Measurements from ENCODE around the gene GRIK4.

The GRIK4 gene

DNA sequence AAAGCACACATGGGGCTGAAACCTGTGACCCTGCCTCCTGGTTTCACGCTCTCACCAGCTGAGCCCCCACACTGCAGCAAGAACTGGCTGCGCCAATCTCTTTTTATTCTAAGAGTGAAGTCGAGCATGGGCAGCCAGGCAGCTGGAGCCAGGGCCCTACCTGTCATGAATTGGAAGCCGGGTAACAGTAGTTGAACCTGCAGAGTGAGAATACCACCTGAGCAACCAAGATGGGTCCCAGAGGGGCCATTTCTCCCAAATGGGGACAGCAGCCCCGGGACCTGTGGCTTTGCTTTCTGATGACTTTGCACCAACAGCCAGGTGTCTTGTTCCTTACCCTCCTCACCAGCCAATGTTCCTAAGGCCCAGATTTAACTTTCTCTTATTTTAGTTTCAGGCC lies 178.9 kb downstream of the GRIK4 start:
- TF ChIP-seq, protein P1, sequence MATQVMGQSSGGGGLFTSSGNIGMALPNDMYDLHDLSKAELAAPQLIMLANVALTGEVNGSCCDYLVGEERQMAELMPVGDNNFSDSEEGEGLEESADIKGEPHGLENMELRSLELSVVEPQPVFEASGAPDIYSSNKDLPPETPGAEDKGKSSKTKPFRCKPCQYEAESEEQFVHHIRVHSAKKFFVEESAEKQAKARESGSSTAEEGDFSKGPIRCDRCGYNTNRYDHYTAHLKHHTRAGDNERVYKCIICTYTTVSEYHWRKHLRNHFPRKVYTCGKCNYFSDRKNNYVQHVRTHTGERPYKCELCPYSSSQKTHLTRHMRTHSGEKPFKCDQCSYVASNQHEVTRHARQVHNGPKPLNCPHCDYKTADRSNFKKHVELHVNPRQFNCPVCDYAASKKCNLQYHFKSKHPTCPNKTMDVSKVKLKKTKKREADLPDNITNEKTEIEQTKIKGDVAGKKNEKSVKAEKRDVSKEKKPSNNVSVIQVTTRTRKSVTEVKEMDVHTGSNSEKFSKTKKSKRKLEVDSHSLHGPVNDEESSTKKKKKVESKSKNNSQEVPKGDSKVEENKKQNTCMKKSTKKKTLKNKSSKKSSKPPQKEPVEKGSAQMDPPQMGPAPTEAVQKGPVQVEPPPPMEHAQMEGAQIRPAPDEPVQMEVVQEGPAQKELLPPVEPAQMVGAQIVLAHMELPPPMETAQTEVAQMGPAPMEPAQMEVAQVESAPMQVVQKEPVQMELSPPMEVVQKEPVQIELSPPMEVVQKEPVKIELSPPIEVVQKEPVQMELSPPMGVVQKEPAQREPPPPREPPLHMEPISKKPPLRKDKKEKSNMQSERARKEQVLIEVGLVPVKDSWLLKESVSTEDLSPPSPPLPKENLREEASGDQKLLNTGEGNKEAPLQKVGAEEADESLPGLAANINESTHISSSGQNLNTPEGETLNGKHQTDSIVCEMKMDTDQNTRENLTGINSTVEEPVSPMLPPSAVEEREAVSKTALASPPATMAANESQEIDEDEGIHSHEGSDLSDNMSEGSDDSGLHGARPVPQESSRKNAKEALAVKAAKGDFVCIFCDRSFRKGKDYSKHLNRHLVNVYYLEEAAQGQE (IDR thresholded peaks at IDR 0.05; ENCODE audit: insufficient replicate concordance, low read depth), result no peak
- TF ChIP-seq GABPA (IDR thresholded peaks at IDR 0.05; ENCODE audit: low read depth), result no peak
- TF ChIP-seq SPI1 (IDR thresholded peaks at IDR 0.05; ENCODE audit: borderline replicate concordance, low read depth), result no peak
- TF ChIP-seq, protein P2, sequence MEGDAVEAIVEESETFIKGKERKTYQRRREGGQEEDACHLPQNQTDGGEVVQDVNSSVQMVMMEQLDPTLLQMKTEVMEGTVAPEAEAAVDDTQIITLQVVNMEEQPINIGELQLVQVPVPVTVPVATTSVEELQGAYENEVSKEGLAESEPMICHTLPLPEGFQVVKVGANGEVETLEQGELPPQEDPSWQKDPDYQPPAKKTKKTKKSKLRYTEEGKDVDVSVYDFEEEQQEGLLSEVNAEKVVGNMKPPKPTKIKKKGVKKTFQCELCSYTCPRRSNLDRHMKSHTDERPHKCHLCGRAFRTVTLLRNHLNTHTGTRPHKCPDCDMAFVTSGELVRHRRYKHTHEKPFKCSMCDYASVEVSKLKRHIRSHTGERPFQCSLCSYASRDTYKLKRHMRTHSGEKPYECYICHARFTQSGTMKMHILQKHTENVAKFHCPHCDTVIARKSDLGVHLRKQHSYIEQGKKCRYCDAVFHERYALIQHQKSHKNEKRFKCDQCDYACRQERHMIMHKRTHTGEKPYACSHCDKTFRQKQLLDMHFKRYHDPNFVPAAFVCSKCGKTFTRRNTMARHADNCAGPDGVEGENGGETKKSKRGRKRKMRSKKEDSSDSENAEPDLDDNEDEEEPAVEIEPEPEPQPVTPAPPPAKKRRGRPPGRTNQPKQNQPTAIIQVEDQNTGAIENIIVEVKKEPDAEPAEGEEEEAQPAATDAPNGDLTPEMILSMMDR (IDR thresholded peaks at IDR 0.05; ENCODE audit: insufficient read depth, low read length), result no peak

DNA sequence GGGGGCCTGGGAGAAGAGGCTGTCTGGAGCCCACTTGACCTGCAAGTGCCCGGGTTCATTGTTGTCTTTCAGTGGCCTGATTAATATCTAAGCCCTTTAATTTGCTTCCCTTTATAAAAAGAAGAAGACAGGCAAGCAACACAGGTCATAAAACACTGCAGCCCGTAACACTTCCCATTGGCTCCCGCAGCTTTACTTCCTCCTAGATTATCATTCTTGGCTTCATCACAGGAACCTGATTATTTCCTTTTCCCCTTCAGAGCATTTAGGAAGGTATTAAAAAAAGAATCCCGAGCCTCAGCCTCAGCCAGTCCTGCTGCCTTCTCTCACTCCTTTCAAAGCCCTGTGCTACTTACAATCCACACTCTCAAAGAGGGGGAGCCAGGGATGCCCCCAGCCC lies 183.2 kb downstream of the GRIK4 start:
- TF ChIP-seq, protein P1 (IDR thresholded peaks at IDR 0.05; ENCODE audit: insufficient replicate concordance, low read depth), result no peak
- TF ChIP-seq, protein P2 (IDR thresholded peaks at IDR 0.05; ENCODE audit: insufficient read depth, low read length), result no peak
- TF ChIP-seq SPI1 (IDR thresholded peaks at IDR 0.05; ENCODE audit: borderline replicate concordance, low read depth) (no peak), POLR2AphosphoS5 (IDR thresholded peaks at IDR 0.05; ENCODE audit: low read depth) (no peak), GABPA (IDR thresholded peaks at IDR 0.05; ENCODE audit: low read depth) (no peak)
- H3K27ac ChIP-seq (replicated peaks), result no peak overlapping the region
- DNase-seq (ENCODE audit: low read depth in 1 of 2, low spot score in 1 of 2), result no peak
- no peak overlapping the region for H3K4me3 ChIP-seq (replicated peaks; ENCODE audit: insufficient read depth, low read length)
- peaks cover under 1% of the 10 kb centered on the region for H3K27me3 ChIP-seq (ENCODE audit: insufficient read depth, poor library complexity, severe bottlenecking)

More for the DNA sequence above, 178.9 kb downstream of the GRIK4 start:
- H3K4me3 ChIP-seq (replicated peaks; ENCODE audit: insufficient read depth, low read length), result no peak overlapping the region
- no peak for DNase-seq (ENCODE audit: low read depth in 1 of 2, low spot score in 1 of 2)
- no peak overlapping the region for H3K27ac ChIP-seq (replicated peaks)
- peaks cover 3% of the 10 kb centered on the region for H3K27me3 ChIP-seq (ENCODE audit: insufficient read depth, poor library complexity, severe bottlenecking)

DNA sequence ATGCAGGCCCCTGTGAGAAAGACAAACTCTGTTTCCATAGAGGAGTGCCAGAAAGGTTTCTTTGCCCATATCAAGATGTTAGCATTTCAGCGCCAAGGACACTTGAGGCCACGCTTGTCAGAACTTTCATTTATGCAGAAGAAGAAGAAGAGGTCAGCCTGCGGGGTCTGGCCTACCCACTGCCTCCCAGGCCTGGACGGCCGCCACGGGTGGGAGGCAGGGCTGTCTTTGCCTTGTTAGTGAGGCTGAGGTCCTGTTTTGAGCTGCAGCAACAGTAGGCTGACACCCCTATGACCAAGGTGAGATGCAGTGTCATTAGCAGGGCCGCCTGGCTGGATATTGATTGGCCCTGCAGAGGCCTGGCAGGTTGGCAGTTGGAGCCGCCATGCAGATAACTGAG lies 183.9 kb downstream of the GRIK4 start:
- no peak overlapping the region for H3K4me3 ChIP-seq (replicated peaks; ENCODE audit: insufficient read depth, low read length)
- no peak overlapping the region for H3K27ac ChIP-seq (replicated peaks)
- H3K27me3 ChIP-seq (ENCODE audit: insufficient read depth, poor library complexity, severe bottlenecking), result peaks cover 2% of the 10 kb centered on the region
- no peak for TF ChIP-seq SPI1 (IDR thresholded peaks at IDR 0.05; ENCODE audit: borderline replicate concordance, low read depth)
- TF ChIP-seq GABPA (IDR thresholded peaks at IDR 0.05; ENCODE audit: low read depth), result no peak
- TF ChIP-seq, protein P2 (IDR thresholded peaks at IDR 0.05; ENCODE audit: insufficient read depth, low read length), result no peak
- TF ChIP-seq, protein P1 (IDR thresholded peaks at IDR 0.05; ENCODE audit: insufficient replicate concordance, low read depth), result no peak
- no peak for TF ChIP-seq POLR2AphosphoS5 (IDR thresholded peaks at IDR 0.05; ENCODE audit: low read depth)
- no peak for DNase-seq (ENCODE audit: low read depth in 1 of 2, low spot score in 1 of 2)
